ENCODE data around the gene SDK1. TPM values are rescaled to one million over a fixed set of nuclear protein-coding genes. Genes with fewer than 3 reads are reported as not detected.

The SDK1 gene
- total and polyA plus RNA-seq, 7 donors, result 0.31 to 2.4 (median 1.3) TPM

DNA sequence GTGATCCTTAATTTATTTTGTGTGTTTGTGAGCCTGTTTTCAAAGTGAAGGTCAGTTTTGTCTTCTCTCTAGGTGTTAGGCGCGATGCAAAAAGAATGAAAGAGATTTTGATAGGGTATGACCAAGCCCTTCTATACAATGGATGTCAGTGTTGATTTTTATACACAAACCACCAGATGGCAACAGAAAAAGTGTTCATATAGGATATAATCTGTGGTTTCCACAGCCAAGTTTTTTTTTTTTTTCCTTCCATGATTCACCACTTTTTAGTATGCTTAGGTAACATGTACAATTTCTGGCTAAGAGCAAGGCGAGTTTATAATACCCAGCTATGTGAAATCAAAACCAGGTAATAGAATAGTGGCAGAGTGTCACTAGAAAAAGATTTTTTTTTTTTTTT is 8.1 kb downstream of the SDK1 start:
- H3K4me1 ChIP-seq, result no peaks in the 10 kb centered on the region
- 93 to 99% (median 95%) methylated on average over 3 of the region's 3 CpGs for WGBS, 3 donors
- ATAC-seq (no peak), DNase-seq (no peak)
- TF ChIP-seq, protein P1, sequence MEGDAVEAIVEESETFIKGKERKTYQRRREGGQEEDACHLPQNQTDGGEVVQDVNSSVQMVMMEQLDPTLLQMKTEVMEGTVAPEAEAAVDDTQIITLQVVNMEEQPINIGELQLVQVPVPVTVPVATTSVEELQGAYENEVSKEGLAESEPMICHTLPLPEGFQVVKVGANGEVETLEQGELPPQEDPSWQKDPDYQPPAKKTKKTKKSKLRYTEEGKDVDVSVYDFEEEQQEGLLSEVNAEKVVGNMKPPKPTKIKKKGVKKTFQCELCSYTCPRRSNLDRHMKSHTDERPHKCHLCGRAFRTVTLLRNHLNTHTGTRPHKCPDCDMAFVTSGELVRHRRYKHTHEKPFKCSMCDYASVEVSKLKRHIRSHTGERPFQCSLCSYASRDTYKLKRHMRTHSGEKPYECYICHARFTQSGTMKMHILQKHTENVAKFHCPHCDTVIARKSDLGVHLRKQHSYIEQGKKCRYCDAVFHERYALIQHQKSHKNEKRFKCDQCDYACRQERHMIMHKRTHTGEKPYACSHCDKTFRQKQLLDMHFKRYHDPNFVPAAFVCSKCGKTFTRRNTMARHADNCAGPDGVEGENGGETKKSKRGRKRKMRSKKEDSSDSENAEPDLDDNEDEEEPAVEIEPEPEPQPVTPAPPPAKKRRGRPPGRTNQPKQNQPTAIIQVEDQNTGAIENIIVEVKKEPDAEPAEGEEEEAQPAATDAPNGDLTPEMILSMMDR (IDR thresholded peaks at IDR 0.05), result no peak
- intact Hi-C loops (cut with DNase I), result loop anchor here in 1 of 2 donors (10.0 kb wide), 1 partner anchor 586 kb away; no protein-coding TSS in a partner anchor
- H3K36me3 ChIP-seq (ENCODE audit: insufficient read depth in 1 of 2, low read depth in 1 of 2), result no peaks in the 10 kb centered on the region
- H3K27me3 ChIP-seq (ENCODE audit: insufficient read depth in 3 of 3, low read length in 2 of 3), result peaks cover 0 to 13% (median 0%) of the 10 kb centered on the region in 3 donors
- H3K4me3 ChIP-seq, result no peak overlapping the region
- H3K27ac ChIP-seq, result no peak overlapping the region
- no peaks in the 10 kb centered on the region for H3K9me3 ChIP-seq

DNA sequence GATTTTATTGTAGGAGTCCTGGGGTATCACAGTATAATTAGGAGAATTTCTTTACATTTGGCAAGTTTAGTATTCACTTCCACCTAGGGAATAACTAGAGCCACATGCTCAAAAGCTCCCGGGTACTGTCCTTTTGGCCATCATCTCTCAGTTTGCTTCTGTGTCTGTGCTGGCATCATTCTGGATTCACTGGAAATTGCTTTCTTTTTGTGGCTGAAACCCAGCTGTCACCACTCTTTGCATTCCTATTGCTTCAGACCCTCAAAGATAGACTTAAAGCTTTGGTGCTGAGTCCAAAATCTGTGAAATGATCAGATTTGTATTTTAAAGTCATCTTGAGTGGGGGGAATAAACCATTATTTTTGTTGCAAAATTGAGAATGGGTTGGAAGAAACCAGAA is 8.9 kb downstream of the SDK1 start:
- H3K36me3 ChIP-seq (ENCODE audit: insufficient read depth in 1 of 2, low read depth in 1 of 2), result no peaks in the 10 kb centered on the region
- WGBS, 3 donors, result 24 to 31% (median 28%) methylated on average over 1 of the region's 1 CpG
- TF ChIP-seq, protein P1 (IDR thresholded peaks at IDR 0.05), result no peak
- H3K4me1 ChIP-seq, result no peaks in the 10 kb centered on the region
- H3K27me3 ChIP-seq (ENCODE audit: insufficient read depth in 3 of 3, low read length in 2 of 3), result peaks cover 0 to 8% (median 0%) of the 10 kb centered on the region in 3 donors
- no peaks in the 10 kb centered on the region for H3K9me3 ChIP-seq
- no peak overlapping the region for H3K27ac ChIP-seq
- ATAC-seq (no peak), DNase-seq (no peak)
- intact Hi-C loops (cut with DNase I), result loop anchor here in 1 of 2 donors (10.0 kb wide), 1 partner anchor 585 kb away; no protein-coding TSS in a partner anchor
- H3K4me3 ChIP-seq, result no peak overlapping the region

DNA sequence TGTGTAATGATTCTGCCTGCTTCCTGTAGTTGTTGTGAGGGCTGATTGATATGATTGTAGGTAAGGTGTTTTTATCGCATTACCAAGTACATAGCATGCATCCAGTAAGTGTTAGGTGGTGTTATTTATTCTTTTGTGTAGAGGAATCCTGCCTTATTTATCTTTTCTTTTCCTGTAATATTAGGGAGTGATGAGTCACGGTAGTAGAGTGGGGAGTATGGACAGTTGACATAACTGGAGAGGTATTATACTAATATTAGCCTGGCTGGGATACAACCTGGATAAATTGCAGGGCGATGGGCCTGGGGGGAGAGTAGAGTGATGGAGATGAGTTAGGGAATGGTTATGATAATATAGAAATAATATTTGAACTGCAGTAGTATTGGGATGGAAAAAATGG is 9.8 kb downstream of the SDK1 start:
- Histone ChIP-seq H3K9me3 (no peaks in the 10 kb centered on the region), H3K36me3 (ENCODE audit: insufficient read depth in 1 of 2, low read depth in 1 of 2) (no peaks in the 10 kb centered on the region), H3K27ac (no peak overlapping the region), H3K27me3 (ENCODE audit: insufficient read depth in 3 of 3, low read length in 2 of 3) (peaks cover 0 to 8% (median 0%) of the 10 kb centered on the region in 3 donors), H3K4me3 (no peak overlapping the region), H3K4me1 (no peaks in the 10 kb centered on the region)
- ATAC-seq (no peak), DNase-seq (no peak)
- 79 to 93% (median 83%) methylated on average over 3 of the region's 3 CpGs for WGBS, 3 donors
- intact Hi-C loops (cut with DNase I), result no loop called here
- TF ChIP-seq, protein P1 (IDR thresholded peaks at IDR 0.05), result no peak

DNA sequence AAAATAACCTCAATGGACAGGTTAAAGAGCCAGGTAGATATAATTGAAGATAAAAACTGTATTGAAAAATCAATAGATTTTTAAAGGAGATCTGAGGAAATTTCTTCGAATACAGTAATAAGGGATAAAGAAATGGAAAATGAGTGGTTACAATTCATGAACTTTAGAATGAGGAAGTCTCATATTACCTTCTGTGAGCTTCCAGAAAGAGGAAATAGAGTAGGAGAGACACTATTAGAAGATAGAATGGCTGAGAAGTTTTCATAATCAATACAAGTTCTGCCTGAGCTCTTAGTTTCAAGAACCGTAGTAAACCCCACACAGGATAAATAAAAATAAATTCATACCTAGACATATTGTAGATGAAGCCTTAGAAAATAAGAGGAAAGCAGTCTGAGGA is 11.5 kb downstream of the SDK1 start:
- intact Hi-C loops (cut with DNase I), result no loop called here
- ATAC-seq (no peak), DNase-seq (no peak)
- Histone ChIP-seq H3K27ac (no peak overlapping the region), H3K9me3 (no peaks in the 10 kb centered on the region), H3K4me1 (no peaks in the 10 kb centered on the region), H3K36me3 (ENCODE audit: insufficient read depth in 1 of 2, low read depth in 1 of 2) (no peaks in the 10 kb centered on the region), H3K27me3 (ENCODE audit: insufficient read depth in 3 of 3, low read length in 2 of 3) (peaks cover 0 to 8% (median 0%) of the 10 kb centered on the region in 3 donors), H3K4me3 (no peak overlapping the region)
- TF ChIP-seq, protein P1 (IDR thresholded peaks at IDR 0.05), result no peak
- 91 to 95% (median 94%) methylated on average over 2 of the region's 2 CpGs for WGBS, 3 donors

DNA sequence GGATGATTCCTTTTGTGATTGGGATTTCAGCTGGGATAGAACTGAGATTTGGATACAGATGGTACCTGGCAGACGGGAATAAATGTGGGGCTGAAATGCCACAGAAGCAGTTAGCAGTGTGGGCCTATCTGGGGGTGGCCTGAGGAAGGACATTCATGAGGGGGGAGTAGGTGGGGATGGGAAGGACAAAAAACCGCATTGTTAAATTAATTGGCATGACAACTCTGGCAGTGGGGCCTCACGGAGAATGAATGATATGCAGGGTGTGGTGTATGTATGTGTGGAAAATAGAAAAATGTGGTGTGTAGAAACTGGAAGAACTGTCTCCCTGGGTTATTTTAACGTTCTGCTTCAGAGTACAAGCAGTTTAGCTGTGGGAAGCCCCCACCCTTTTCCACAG is 17.8 kb downstream of the SDK1 start:
- Histone ChIP-seq H3K4me3 (no peak overlapping the region), H3K27ac (no peak overlapping the region), H3K27me3 (ENCODE audit: insufficient read depth in 3 of 3, low read length in 2 of 3) (no peaks in the 10 kb centered on the region), H3K9me3 (no peaks in the 10 kb centered on the region), H3K36me3 (ENCODE audit: insufficient read depth in 1 of 2, low read depth in 1 of 2) (no peaks in the 10 kb centered on the region), H3K4me1 (no peaks in the 10 kb centered on the region)
- 37 to 58% (median 40%) methylated on average over 4 of the region's 4 CpGs for WGBS, 3 donors
- intact Hi-C loops (cut with DNase I), result no loop called here
- DNase-seq (no peak), ATAC-seq (no peak)
- TF ChIP-seq, protein P1 (IDR thresholded peaks at IDR 0.05), result no peak

Data from psoas muscle (tissue), 8 donors.